ENCODE measurements around the gene WFIKKN1. TPM values are rescaled to one million over a fixed set of nuclear protein-coding genes. Genes with fewer than 3 reads are reported as not detected.

WFIKKN1 gene
- total and polyA plus RNA-seq, 2 donors (not counting 1 experiment from before 2014, with no cell fraction given): 0.64 to 0.84 TPM

DNA sequence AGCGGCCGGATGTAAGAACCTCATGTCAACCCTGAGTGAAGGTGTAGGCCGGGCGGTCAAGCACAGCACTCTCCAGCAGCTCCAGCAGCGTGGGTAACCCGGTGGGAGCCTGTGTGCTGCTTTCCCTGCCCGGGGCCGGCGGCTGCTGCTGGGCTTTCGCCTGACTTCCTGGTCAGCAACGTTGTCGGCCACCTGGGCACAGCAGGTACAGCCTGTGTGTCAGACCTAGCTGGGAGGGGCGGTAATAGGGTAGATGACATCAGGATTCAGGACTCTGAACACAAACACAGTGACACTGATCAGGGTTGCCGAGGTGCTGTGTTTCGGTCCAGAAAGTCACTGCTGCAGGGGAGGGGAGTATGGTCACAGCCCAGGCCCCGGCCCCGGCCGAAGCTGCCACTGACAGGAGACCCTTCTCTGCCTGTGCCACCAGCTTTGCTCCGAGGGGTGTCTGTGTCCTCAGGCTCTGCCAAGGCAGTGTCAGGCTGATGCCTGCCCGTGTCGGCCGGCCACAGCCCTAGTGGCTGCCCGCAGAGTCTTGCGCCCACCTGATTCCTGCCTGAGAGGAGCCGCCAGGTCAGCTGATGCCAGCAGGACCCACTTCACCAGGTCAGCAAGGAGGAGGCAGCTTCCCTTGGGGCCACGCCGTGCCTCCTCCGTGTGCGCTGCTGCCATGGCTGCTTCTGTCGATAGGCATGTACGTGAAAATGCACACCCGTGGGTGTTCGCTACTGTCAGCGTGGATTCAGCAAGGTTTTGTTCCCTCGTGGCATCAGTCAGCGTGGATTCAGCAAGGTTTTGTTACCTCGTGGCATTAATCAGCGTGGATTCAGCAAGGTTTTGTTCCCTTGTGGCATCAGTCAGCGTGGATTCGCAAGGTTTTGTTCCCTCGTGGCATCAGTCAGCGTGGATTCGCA, 31.7 kb upstream of the WFIKKN1 start:
- H3K4me3 Mint-ChIP-seq: no peak overlapping the region
- Histone ChIP-seq H2AFZ (ENCODE audit: insufficient read depth, low read depth, low read length, poor library complexity, severe bottlenecking) (no peak overlapping the region), H3K27ac (ENCODE audit: low read length in 2 of 2) (no peak overlapping the region), H3K9me3 (ENCODE audit: control extremely low read depth in 1 of 3, control insufficient read depth in 2 of 3, insufficient read depth in 1 of 3, low read length in 2 of 3) (peaks cover 0 to 7% (median 0%) of the 10 kb centered on the region in 3 donors), H3K4me1 (ENCODE audit: control insufficient read depth in 2 of 2, insufficient read depth in 2 of 2, low read length in 2 of 2) (no peaks in the 10 kb centered on the region), H3K9ac (ENCODE audit: low read length) (no peak overlapping the region), H3K4me3 (ENCODE audit: control extremely low read depth in 1 of 5, extremely low read depth in 1 of 5, insufficient read depth in 1 of 5, low read depth in 2 of 5, low read length in 4 of 5) (no peak overlapping the region), H3K36me3 (replicated peaks in 1 of 2; ENCODE audit: control extremely low read depth in 1 of 2, control insufficient read depth in 1 of 2, extremely low read depth in 1 of 2, insufficient read depth in 2 of 2, low read length in 1 of 2) (peaks cover 0 to 13% of the 10 kb centered on the region in 2 experiments), H3K79me2 (ENCODE audit: control insufficient read depth, insufficient read depth, low read length) (peaks cover 68% of the 10 kb centered on the region), H3K27me3 (replicated peaks in 1 of 4; ENCODE audit: control extremely low read depth in 1 of 4, control insufficient read depth in 3 of 4, insufficient read depth in 4 of 4, low read length in 3 of 4) (no peaks in the 10 kb centered on the region), H4K20me1 (ENCODE audit: control insufficient read depth, insufficient read depth, low read length, poor library complexity, severe bottlenecking) (peaks cover 30% of the 10 kb centered on the region), H3K4me2 (replicated peaks; ENCODE audit: low read depth, low read length, poor library complexity, severe bottlenecking) (no peak overlapping the region)
- no peak overlapping the region for H3K27ac Mint-ChIP-seq
- DNase-seq (no peak), ATAC-seq (ENCODE audit: low read depth) (no peak)
- ChIA-PET POLR2A (no interaction called here), CTCF (no interaction called here)
- no peaks in the 10 kb centered on the region for H3K9me3 Mint-ChIP-seq (ENCODE audit: insufficient read depth)
- H3K4me1 Mint-ChIP-seq: peaks cover 6% of the 10 kb centered on the region
- H3K27me3 Mint-ChIP-seq: no peaks in the 10 kb centered on the region
- TF ChIP-seq, protein P1, sequence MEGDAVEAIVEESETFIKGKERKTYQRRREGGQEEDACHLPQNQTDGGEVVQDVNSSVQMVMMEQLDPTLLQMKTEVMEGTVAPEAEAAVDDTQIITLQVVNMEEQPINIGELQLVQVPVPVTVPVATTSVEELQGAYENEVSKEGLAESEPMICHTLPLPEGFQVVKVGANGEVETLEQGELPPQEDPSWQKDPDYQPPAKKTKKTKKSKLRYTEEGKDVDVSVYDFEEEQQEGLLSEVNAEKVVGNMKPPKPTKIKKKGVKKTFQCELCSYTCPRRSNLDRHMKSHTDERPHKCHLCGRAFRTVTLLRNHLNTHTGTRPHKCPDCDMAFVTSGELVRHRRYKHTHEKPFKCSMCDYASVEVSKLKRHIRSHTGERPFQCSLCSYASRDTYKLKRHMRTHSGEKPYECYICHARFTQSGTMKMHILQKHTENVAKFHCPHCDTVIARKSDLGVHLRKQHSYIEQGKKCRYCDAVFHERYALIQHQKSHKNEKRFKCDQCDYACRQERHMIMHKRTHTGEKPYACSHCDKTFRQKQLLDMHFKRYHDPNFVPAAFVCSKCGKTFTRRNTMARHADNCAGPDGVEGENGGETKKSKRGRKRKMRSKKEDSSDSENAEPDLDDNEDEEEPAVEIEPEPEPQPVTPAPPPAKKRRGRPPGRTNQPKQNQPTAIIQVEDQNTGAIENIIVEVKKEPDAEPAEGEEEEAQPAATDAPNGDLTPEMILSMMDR (IDR thresholded peaks at IDR 0.05): no peak
- no peak for TF ChIP-seq EZH2 (IDR thresholded peaks at IDR 0.05; ENCODE audit: borderline replicate concordance, insufficient read depth, low read depth, low read length, poor library complexity, severe bottlenecking)
- over 99% methylated on average over 37 of the region's 43 CpGs for WGBS (ENCODE audit: insufficient coverage)
- intact Hi-C loops (cut with micrococcal nuclease): no loop called here

DNA sequence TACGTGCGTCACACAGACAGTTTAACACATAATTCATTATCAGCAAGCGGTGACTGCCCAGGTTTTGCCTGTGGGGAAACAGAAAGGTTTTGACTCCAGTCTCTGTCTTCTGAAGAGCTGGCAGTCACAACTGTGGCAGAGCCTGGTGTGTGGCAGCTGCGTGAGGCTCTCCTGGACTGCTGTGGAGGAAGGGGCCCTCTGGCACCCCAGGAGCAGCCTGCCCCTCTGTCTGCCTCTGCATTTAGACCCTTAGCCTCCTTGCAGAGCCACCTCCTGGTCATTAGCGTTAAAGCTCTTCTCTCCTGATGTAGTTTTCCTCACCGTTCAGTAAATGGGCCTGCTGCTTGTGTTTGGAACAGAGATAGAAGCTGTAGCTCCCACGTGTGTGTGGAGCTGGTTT, 30.0 kb upstream of the WFIKKN1 start:
- ATAC-seq (ENCODE audit: low read depth): no peak
- Histone ChIP-seq H3K9me3 (ENCODE audit: control extremely low read depth in 1 of 3, control insufficient read depth in 2 of 3, insufficient read depth in 1 of 3, low read length in 2 of 3) (peaks cover 0 to 17% (median 5%) of the 10 kb centered on the region in 3 donors), H2AFZ (ENCODE audit: insufficient read depth, low read depth, low read length, poor library complexity, severe bottlenecking) (no peak overlapping the region), H3K27ac (ENCODE audit: low read length in 2 of 2) (no peak overlapping the region), H3K4me2 (replicated peaks; ENCODE audit: low read depth, low read length, poor library complexity, severe bottlenecking) (no peak overlapping the region), H3K4me3 (ENCODE audit: control extremely low read depth in 1 of 5, extremely low read depth in 1 of 5, insufficient read depth in 1 of 5, low read depth in 2 of 5, low read length in 4 of 5) (no peak overlapping the region), H4K20me1 (ENCODE audit: control insufficient read depth, insufficient read depth, low read length, poor library complexity, severe bottlenecking) (peaks cover 17% of the 10 kb centered on the region), H3K79me2 (ENCODE audit: control insufficient read depth, insufficient read depth, low read length) (peaks cover 69% of the 10 kb centered on the region), H3K9ac (ENCODE audit: low read length) (no peak overlapping the region), H3K36me3 (replicated peaks in 1 of 2; ENCODE audit: control extremely low read depth in 1 of 2, control insufficient read depth in 1 of 2, extremely low read depth in 1 of 2, insufficient read depth in 2 of 2, low read length in 1 of 2) (peaks cover 0 to 13% of the 10 kb centered on the region in 2 experiments), H3K27me3 (replicated peaks in 1 of 4; ENCODE audit: control extremely low read depth in 1 of 4, control insufficient read depth in 3 of 4, insufficient read depth in 4 of 4, low read length in 3 of 4) (no peaks in the 10 kb centered on the region), H3K4me1 (ENCODE audit: control insufficient read depth in 2 of 2, insufficient read depth in 2 of 2, low read length in 2 of 2) (no peaks in the 10 kb centered on the region)
- peaks cover 2% of the 10 kb centered on the region for H3K4me1 Mint-ChIP-seq
- intact Hi-C loops (cut with micrococcal nuclease): no loop called here
- no peak overlapping the region for H3K27ac Mint-ChIP-seq
- TF ChIP-seq, protein P1 (IDR thresholded peaks at IDR 0.05): no peak
- TF ChIP-seq EZH2 (IDR thresholded peaks at IDR 0.05; ENCODE audit: borderline replicate concordance, insufficient read depth, low read depth, low read length, poor library complexity, severe bottlenecking): no peak
- WGBS (ENCODE audit: insufficient coverage): 20% methylated on average over 2 of the region's 7 CpGs
- no peaks in the 10 kb centered on the region for H3K9me3 Mint-ChIP-seq (ENCODE audit: insufficient read depth)
- CTCF ChIA-PET: interaction anchor here (1.7 to 1.8 kb wide), 2 partner anchors 9 to 22 kb away, joined by 4 to 5 read pairs; no protein-coding TSS in a partner anchor
- no peaks in the 10 kb centered on the region for H3K27me3 Mint-ChIP-seq
- no peak for DNase-seq
- POLR2A ChIA-PET: no interaction called here
- no peak overlapping the region for H3K4me3 Mint-ChIP-seq

All from B cell (primary cell).